Vagina (tissue), 2 donors: ENCODE measurements around the gene CXCL10. TPM values are rescaled to one million over a fixed set of nuclear protein-coding genes. Genes with fewer than 3 reads are reported as not detected.

Source experiments
- DNase-seq, 2 donors: peaks; one replicate each; pipeline ENCODE4 v3.0.0-alpha.2; 2017; ENCODE audit errors: extremely low spot score in 2 of 2
- H3K27ac ChIP-seq: fragments of 200-600 bp; sonication (generic); one replicate; pipeline ENCODE4 v1.5.1; 2019
- H3K27me3 ChIP-seq: fragments of 200-600 bp; sonication (generic); one replicate; pipeline ENCODE4 v1.5.1; 2019
- H3K36me3 ChIP-seq, 2 donors: fragments of 200-600 bp; sonication (generic); one replicate each; pipeline ENCODE4 v1.5.1; 2017 to 2019
- H3K4me1 ChIP-seq: fragments of 200-600 bp; sonication (generic); one replicate; pipeline ENCODE4 v1.5.1; 2019
- H3K4me3 ChIP-seq, 2 donors: fragments of 200-600 bp; sonication (generic); 1 replicate in 1 of 2; 2 replicates in 1 of 2; pipeline ENCODE4 v1.5.1; 2016 to 2019
- H3K9me3 ChIP-seq: fragments of 200-600 bp; sonication (generic); one replicate; pipeline ENCODE4 v1.5.1; 2019
- CTCF ChIP-seq, 3 experiments: fragments of 450-650 bp in 2 of 3; fragments of 200-600 bp in 1 of 3; sonication (generic) in 1 of 3; IDR thresholded peaks; one replicate each; pipeline ENCODE4 v1.5.1; 2017 to 2019; ENCODE audit warnings: antibody characterized with exemption in 3 of 3, mild to moderate bottlenecking in 2 of 3, moderate library complexity in 2 of 3
- POLR2A ChIP-seq, 2 donors: fragments of 450-650 bp; IDR thresholded peaks; one replicate each; pipeline ENCODE4 v1.6.1; 2017; ENCODE audit warnings: antibody characterized with exemption in 2 of 2, mild to moderate bottlenecking in 2 of 2, moderate library complexity in 2 of 2
- POLR2AphosphoS5 ChIP-seq, 2 donors: sonication (generic); formaldehyde crosslinking; IDR thresholded peaks; one replicate each; pipeline ENCODE4 v1.9.0; 2017; ENCODE audit warnings: antibody characterized with exemption in 2 of 2, mild to moderate bottlenecking in 2 of 2, low read depth in 1 of 2; ENCODE audit not compliant: insufficient read depth in 1 of 2
- intact Hi-C: fragments of 100-400 bp; cut with DNase I; formaldehyde crosslinking; loops from one replicate; pipeline ENCODE4 v1.15.1; 2023
- total RNA-seq: library from RNA; depleted of rRNA; stranded (reverse); fragments of >200 nt; gene quantifications from one replicate; pipeline ENCODE4 v1.2.3, GENCODE V29; 2016

Gene CXCL10
- total RNA-seq, 1 donor from 2014 or later: 1.7 TPM

GRCh38 chr4:75976177-75976576 is 47.1 kb downstream of the CXCL10 start:
- intact Hi-C loops: no loop called here
- H3K36me3 ChIP-seq: peaks cover 0 to 79% of the 10 kb centered on the region in 2 donors

GRCh38 chr4:75973766-75974165 is 49.5 kb downstream of the CXCL10 start:
- no peak overlapping the region for H3K4me3 ChIP-seq
- H3K36me3 ChIP-seq: peaks cover 0 to 94% of the 10 kb centered on the region in 2 donors
- DNase-seq: no peak
- H3K27ac ChIP-seq: no peak overlapping the region
- H3K27me3 ChIP-seq: no peaks in the 10 kb centered on the region
- TF ChIP-seq CTCF (IDR thresholded peaks at IDR 0.05) (no peak), POLR2A (IDR thresholded peaks at IDR 0.05) (no peak), POLR2AphosphoS5 (IDR thresholded peaks at IDR 0.05; ENCODE audit: insufficient read depth in 1 of 2, low read depth in 1 of 2) (no peak)
- intact Hi-C loops: no loop called here
- H3K4me1 ChIP-seq: no peaks in the 10 kb centered on the region
- no peaks in the 10 kb centered on the region for H3K9me3 ChIP-seq

More at GRCh38 chr4:75976177-75976576, 47.1 kb downstream of the CXCL10 start:
- TF ChIP-seq CTCF (IDR thresholded peaks at IDR 0.05) (no peak), POLR2A (IDR thresholded peaks at IDR 0.05) (no peak), POLR2AphosphoS5 (IDR thresholded peaks at IDR 0.05; ENCODE audit: insufficient read depth in 1 of 2, low read depth in 1 of 2) (no peak)
- H3K27me3 ChIP-seq: no peaks in the 10 kb centered on the region
- H3K4me1 ChIP-seq: no peaks in the 10 kb centered on the region
- DNase-seq: no peak
- H3K9me3 ChIP-seq: no peaks in the 10 kb centered on the region
- no peak overlapping the region for H3K4me3 ChIP-seq
- H3K27ac ChIP-seq: no peak overlapping the region

Other genes starting within 250 kb of the CXCL10 start
- gene PPEF2, start 121.0 kb downstream of the CXCL10 start, total RNA-seq: not detected
- gene NAAA, start 82.5 kb downstream of the CXCL10 start, total RNA-seq: 110 TPM
- gene SDAD1, start 32.6 kb downstream of the CXCL10 start, total RNA-seq: 27.5 TPM
- 0.74 TPM for gene CXCL9, start 16.0 kb downstream of the CXCL10 start, total RNA-seq
- gene CXCL11, start 12.6 kb upstream of the CXCL10 start, total RNA-seq: not detected
- gene ART3, start 51.2 kb upstream of the CXCL10 start, total RNA-seq: 0.74 TPM
- gene NUP54, start 124.9 kb upstream of the CXCL10 start, total RNA-seq: 31.2 TPM
- gene SCARB2, start 190.3 kb upstream of the CXCL10 start, total RNA-seq: 156 TPM
- gene FAM47E, start 228.2 kb upstream of the CXCL10 start, total RNA-seq: 0.49 TPM